HS-5 (cell line): ENCODE measurements around the gene XDH.

ENCODE experiments used
- DNase-seq: peaks from one replicate; pipeline ENCODE4 v3.0.0-alpha.2; 2012; ENCODE audit warnings: low read depth

XDH gene

GRCh38 chr2:31402388-31402787 lies 12.2 kb downstream of the XDH start:
- no peak for DNase-seq

GRCh38 chr2:31401580-31401979 lies 13.0 kb downstream of the XDH start:
- DNase-seq, result peak; percentile 95

- no peak for DNase-seq
Observed at GRCh38 chr2:31398881-31399280, 15.7 kb downstream of the XDH start.

DNA sequence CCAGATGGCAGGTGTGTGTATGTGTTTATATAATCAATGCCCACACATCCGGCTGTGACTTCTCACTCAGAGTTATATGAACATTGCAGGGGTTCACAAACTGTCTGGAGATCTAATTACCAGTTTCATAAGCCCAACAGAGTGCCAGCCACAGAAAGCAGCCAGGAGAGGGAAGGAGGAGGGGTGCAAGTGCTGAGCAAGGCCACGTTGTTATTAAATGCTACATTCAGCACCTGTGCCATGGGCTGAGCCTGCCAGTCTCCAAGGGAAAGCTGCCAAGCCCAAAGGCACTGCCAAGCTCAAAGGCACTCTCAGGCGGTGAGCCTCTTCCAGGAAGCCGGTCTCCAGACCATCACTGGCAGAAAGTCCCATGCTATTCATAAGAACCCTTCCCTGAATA lies 17.4 kb downstream of the XDH start:
- DNase-seq, result no peak

GRCh38 chr2:31390324-31390723 lies 24.2 kb downstream of the XDH start:
- no peak for DNase-seq

GRCh38 chr2:31388736-31389135 lies 25.8 kb downstream of the XDH start:
- DNase-seq, result no peak

DNA sequence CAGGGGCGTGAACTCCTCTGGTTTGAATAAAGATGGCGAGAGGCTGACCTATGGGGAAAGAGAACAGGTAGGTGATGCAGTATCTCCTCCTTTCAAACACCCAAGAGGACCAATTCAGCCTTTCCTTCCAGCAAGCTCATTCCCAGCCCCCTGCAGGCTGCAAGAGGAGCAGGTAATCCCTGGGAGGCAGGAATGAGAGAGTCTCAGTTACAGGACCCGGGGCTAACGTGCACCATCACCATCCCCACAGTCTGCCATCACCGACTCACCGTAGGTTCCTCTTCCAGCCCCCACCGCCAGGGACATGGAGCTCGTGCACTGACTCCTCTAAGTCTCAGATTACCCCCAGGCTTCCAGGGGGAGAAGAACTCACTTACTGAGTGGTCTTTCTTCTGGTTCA lies 26.7 kb downstream of the XDH start:
- no peak for DNase-seq

- DNase-seq, result no peak
Observed at GRCh38 chr2:31386648-31387047, 27.9 kb downstream of the XDH start.

DNA sequence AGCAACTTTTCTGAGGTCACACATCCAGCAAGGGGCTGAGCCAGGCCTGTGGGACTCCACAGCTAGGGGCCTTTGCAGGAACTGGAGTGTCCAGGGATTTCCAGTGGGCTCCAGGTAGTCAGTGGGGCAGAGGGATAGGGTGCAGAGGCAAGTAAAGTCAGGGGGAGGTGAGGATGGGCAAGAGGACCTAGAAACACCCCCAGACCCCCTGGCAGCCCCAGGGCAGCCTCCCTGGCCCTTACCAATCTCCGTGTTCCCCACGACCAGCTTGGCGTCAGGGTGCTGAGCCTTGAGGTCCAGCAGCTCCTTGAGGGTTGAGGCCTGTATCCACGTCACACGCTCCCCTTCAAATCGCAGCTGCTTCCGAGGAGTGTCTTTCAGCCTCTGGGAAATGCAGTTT lies 28.4 kb downstream of the XDH start:
- DNase-seq, result no peak

- peak; percentile 93 for DNase-seq
Observed at GRCh38 chr2:31384771-31385276, 29.7 kb downstream of the XDH start.

- DNase-seq, result peak; percentile 74
Observed at GRCh38 chr2:31384351-31384750, 30.2 kb downstream of the XDH start.

DNA sequence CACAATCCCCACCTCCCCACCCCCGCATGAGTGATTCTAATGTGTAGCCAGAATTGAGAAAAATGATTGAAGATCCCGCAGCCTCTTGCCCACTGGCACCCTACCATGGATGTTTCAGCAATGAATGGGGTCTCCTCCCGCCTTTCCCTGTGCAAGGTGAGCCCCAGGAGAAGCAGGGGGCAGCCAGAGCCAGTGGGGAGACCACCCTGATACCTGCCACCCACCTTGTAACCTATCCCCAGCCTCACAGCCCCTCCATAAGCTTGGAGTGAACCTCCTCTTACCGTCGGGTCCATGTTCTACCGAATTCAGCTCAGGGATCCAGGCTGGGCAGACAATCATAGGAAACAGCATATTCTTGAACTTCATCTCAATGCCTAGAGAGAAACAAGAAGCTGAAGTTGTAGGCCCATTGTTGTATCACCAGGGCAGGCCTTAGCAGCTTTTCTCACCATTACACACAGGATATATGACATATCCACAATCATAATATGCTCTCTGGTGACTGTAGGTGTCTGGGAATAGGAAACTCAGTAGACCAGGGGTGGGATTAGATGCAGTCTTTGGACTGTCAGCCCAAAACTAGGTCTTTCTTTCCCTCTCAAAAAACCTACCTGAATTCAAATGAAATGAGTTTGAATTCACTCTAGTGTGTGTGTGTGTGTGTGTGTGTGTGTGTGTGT lies 30.9 kb downstream of the XDH start:
- no peak for DNase-seq

DNA sequence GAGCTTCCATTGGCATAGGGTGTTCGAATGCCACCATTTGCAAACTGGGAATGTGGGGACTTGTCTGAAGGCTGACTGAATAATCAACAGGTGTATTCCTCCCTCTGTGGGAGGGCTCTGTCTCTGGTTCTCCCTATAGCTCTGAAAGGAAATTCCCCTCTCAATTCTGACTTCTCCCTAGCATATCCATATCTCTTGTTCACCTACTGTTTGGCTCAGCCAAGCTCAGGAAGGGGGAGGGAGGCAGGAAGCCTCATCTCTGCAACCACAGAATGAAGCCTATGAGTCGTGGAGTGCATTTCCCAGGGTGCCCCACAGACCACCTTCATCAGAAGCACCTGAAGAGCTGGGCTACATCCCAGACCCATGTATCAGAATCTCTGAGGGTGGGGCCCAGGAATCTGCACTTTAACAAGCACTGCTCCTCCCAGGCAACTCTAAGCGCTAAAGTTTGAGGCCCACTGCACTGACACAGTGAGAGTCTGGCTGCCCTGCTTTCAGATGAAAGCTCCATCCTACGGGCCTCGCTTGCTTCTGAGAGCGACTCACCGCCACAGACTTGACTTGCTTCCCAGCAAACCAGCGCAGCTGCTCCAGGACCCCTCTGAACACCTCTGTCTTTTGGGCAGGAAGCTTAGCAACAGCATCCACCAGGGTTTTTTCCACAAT lies 32.0 kb downstream of the XDH start:
- DNase-seq, result no peak

GRCh38 chr2:31381601-31382000 lies 32.9 kb downstream of the XDH start:
- no peak for DNase-seq

DNA sequence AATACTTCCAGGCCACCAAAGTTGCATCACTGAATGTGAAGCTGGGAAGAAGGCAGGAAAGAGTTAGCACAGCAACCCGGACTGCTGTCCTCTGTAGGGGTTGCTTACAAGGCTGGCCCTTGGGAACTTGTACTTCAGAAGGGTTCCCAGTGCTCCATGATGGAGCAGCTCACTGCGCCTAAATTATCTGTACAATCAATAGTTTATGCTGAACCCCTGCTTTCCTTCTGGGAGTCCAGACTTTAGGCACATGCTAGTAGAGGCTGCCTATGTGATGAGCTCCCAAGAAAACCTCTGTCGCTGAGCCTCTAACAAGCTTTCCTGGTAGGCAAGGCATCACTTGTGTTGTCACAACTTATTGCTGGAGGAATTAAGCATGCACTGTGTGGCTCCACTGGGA lies 34.3 kb downstream of the XDH start:
- no peak for DNase-seq

DNA sequence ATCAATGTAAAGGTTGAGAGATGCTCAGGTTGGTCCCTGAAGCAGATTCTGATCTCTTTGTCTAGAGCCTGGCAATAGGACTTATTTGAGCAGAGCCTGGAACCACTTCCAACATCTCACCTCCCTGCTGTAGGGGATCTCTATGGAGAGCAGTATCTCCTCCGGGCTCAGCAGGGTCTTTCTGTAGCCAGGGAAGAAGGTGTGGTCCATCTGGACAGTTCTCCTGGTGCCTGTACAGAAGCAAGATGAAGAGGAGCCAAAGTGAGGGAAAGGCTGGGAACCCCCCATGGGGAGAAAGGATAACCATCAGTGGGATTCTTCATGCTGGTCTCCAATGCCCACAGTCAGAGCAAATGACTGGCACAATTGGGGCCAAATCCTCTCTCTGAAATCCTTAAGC lies 34.8 kb downstream of the XDH start:
- DNase-seq, result no peak

DNA sequence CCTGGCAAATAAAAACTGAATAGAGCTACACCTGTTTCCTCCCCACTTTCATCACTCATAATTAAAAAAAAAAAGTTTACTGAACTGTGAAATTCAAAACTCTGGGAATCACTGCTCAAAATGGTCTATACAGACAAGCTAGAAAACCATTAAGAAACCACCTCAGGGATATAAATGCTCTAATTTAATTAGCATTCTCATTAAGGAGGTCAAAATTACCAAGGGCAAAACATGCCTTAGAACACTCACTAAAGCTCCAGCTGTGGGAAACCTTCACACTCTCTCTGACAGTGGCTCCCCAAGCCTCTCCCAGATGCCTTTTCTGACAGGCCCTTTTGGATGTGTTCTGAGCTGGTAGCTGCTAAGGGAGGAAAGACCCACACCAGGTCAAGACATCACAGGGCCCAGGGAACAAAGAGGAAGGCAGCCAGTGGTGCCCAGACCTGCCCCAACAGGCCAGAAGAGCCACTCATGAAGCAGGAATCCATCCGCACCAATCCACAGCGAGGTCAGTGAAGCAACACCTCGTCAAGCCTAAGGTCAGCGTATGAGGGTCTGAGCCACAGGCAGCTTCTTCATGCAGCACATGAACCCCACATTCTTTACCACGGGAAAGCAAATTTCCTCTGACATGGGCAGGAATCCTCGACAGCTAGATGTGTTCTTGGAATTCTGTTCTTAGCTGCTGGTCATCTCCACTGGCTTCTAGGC lies 35.6 kb downstream of the XDH start:
- DNase-seq, result no peak

GRCh38 chr2:31378389-31378788 lies 36.2 kb downstream of the XDH start:
- DNase-seq, result no peak

DNA sequence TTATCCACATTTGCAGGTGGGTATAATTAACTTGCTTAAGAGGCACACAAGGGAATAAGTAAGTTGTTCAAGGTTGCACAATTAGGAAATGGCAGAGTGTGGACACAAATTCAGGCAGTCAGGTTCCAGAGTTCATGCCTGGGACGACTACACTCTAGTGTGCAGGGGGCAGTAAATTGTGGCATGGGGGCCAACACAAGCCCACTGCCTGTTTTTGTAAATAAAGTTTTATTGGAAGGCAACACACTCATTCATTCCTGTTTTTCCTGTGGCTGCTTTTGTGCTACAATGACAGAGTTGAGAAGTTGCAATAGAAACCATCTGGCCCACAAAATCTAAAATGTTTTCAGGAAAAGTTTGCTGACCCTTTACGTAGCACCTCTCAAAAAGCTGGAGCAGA lies 41.4 kb downstream of the XDH start:
- no peak for DNase-seq

GRCh38 chr2:31372097-31372496 lies 42.4 kb downstream of the XDH start:
- no peak for DNase-seq

DNA sequence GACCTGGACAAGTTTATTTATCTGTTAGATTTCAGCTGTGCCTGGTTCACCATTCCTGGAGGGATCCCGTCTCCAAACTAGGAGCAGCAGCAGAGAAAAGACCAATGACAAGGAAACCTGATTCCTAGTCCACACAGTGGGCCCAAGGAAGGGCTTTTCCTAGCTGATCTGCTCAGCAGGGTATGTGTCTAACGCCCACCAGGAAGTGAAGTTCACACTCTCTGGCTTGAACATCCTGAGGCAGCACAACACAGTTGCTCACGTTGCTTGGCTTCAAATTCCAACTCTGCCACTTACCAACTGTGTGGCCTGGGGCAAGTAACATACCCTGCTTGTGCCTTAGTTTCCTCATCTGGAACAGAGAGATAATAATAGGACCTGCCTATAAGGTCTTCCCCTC lies 42.9 kb downstream of the XDH start:
- no peak for DNase-seq

DNA sequence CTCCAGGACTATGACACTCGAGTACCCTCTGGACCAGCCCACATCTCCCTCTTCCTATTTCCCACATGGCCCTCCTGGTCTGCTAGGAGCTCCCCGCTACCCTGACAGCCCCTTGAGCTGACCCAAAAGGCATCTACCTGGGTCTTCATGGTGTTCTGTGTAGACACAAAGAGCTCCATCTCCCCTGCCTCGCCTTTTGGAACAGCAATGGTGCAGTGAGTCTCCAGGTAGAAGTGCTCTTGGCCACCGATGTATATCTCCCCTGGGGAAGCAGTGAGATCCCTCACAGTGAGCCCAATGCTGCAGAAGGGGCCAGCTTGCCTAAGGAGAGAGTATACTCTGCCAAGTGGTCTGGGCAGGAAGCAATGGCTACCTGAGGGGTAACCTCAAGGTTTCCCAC lies 47.8 kb downstream of the XDH start:
- DNase-seq, result no peak

GRCh38 chr2:31365834-31366505 lies 48.6 kb downstream of the XDH start:
- DNase-seq, result no peak
